Esophagus muscularis mucosa (tissue), 4 donors: ENCODE data around the gene KRT28.

Experiments used
- CTCF ChIP-seq, 3 experiments: fragments of 200-600 bp in 2 of 3; fragments of 450-650 bp in 1 of 3; sonication (generic) in 2 of 3; IDR thresholded peaks; one replicate each; pipeline ENCODE4 v1.5.1; 2017 to 2019; ENCODE audit warnings: antibody characterized with exemption in 3 of 3, mild to moderate bottlenecking in 2 of 3, moderate library complexity in 1 of 3
- EP300 ChIP-seq: sonication (generic); formaldehyde crosslinking; IDR thresholded peaks from one replicate; pipeline ENCODE4 v1.6.1; 2017; ENCODE audit warnings: antibody characterized with exemption
- POLR2A ChIP-seq: fragments of 450-650 bp; IDR thresholded peaks from one replicate; pipeline ENCODE4 v1.6.1; 2017; ENCODE audit warnings: antibody characterized with exemption, moderate library complexity, mild to moderate bottlenecking, low read depth

- TF ChIP-seq EP300 (no peak), CTCF (IDR thresholded peaks at IDR 0.05) (no peak), POLR2A (no peak)
These were observed 34.1 kb upstream of the KRT28 start for GRCh38 chr17:40833882-40834281.
